GM18519 (cell line): Measurements from ENCODE around the gene MYOT.
"Not testable (repeated sequence)": the region's sequence is repeated elsewhere in the genome, so short reads cannot be mapped to it uniquely, and the experiment has no call there.

Experiments used
- ATAC-seq: cut with Tn5 transposase; IDR thresholded peaks from one replicate; pipeline ENCODE4 v1.9.1; 2021; ENCODE audit warnings: mild to moderate bottlenecking, moderate library complexity; ENCODE audit not compliant: unreplicated experiment, low FRiP score

Gene MYOT

GRCh38 chr5:137847687-137848086, 20.0 kb upstream of the MYOT start:
- ATAC-seq = no peak

GRCh38 chr5:137853165-137853564, 14.5 kb upstream of the MYOT start:
- ATAC-seq = not testable (repeated sequence)

- peak; percentile 35 for ATAC-seq
Measured at GRCh38 chr5:137856201-137856600, 11.5 kb upstream of the MYOT start.

GRCh38 chr5:137856916-137857862, 10.5 kb upstream of the MYOT start:
- no peak for ATAC-seq

- peak; percentile 72 for ATAC-seq
Measured at GRCh38 chr5:137858223-137858916, 9.3 kb upstream of the MYOT start.

GRCh38 chr5:137858954-137859353, 8.7 kb upstream of the MYOT start:
- ATAC-seq = no peak

GRCh38 chr5:137862251-137862650, 5.4 kb upstream of the MYOT start:
- no peak for ATAC-seq

GRCh38 chr5:137863653-137864052, 4.0 kb upstream of the MYOT start:
- ATAC-seq = not testable (repeated sequence)

GRCh38 chr5:137866541-137867388, 895 bp upstream of the MYOT start:
- no peak for ATAC-seq

GRCh38 chr5:137870647-137871339, 3.1 kb downstream of the MYOT start:
- ATAC-seq = no peak

- ATAC-seq = no peak
Measured at GRCh38 chr5:137871571-137871970, 3.9 kb downstream of the MYOT start.

- no peak for ATAC-seq
Measured at GRCh38 chr5:137872466-137872865, 4.8 kb downstream of the MYOT start.

- no peak for ATAC-seq
Measured at GRCh38 chr5:137876101-137876500, 8.4 kb downstream of the MYOT start.

- ATAC-seq = no peak
Measured at GRCh38 chr5:137880313-137880712, 12.7 kb downstream of the MYOT start.

GRCh38 chr5:137887831-137888230, 20.2 kb downstream of the MYOT start:
- no peak for ATAC-seq

GRCh38 chr5:137888466-137888862, 20.8 kb downstream of the MYOT start:
- no peak for ATAC-seq

- peak; percentile 94 for ATAC-seq
Measured at GRCh38 chr5:137888863-137889759, 21.5 kb downstream of the MYOT start, which contains the start of gene PKD2L2. Gene PKD2L2 (plus strand): TSS chr5:137889457. CDS start chr5:137889492, 35 bp downstream.

GRCh38 chr5:137890845-137891244, 23.2 kb downstream of the MYOT start:
- ATAC-seq = no peak

- no peak for ATAC-seq
Measured at GRCh38 chr5:137891849-137892248, 24.2 kb downstream of the MYOT start.
